NCI-H1105 (cell line): ENCODE measurements around the gene LGI4.
"Not testable (repeated sequence)": the region's sequence is repeated elsewhere in the genome, so short reads cannot be mapped to it uniquely, and the experiment has no call there.

Experiments
- DNase-seq: peaks from one replicate; lab custom pipeline; 2025; lab: John Stamatoyannopoulos, UW

LGI4 gene

GRCh38 chr19:35105411-35106290, 29.2 kb downstream of the LGI4 start:
- no peak for DNase-seq

GRCh38 chr19:35105047-35105410, 29.8 kb downstream of the LGI4 start:
- no peak for DNase-seq

GRCh38 chr19:35104361-35104760, 30.5 kb downstream of the LGI4 start:
- DNase-seq: no peak

GRCh38 chr19:35103614-35104013, 31.2 kb downstream of the LGI4 start:
- DNase-seq: not testable (repeated sequence)

GRCh38 chr19:35101949-35102348, 32.9 kb downstream of the LGI4 start:
- not testable (repeated sequence) for DNase-seq

GRCh38 chr19:35100588-35101533, 34.0 kb downstream of the LGI4 start:
- DNase-seq: no peak

- no peak for DNase-seq
Measured at GRCh38 chr19:35099897-35100275, 35.0 kb downstream of the LGI4 start.

- DNase-seq: no peak
Measured at GRCh38 chr19:35099155-35099896, 35.5 kb downstream of the LGI4 start.

GRCh38 chr19:35098413-35099049, 36.3 kb downstream of the LGI4 start:
- no peak for DNase-seq

GRCh38 chr19:35095667-35096368, 39.0 kb downstream of the LGI4 start:
- DNase-seq: no peak

GRCh38 chr19:35094656-35095055, 40.2 kb downstream of the LGI4 start:
- DNase-seq: no peak

- no peak for DNase-seq
Measured at GRCh38 chr19:35093941-35094647, 40.8 kb downstream of the LGI4 start.

- DNase-seq: no peak
Measured at GRCh38 chr19:35093430-35093829, 41.4 kb downstream of the LGI4 start.

GRCh38 chr19:35090506-35091214, 44.2 kb downstream of the LGI4 start:
- DNase-seq: peak; percentile 30

- DNase-seq: no peak
Measured at GRCh38 chr19:35090160-35090505, 44.7 kb downstream of the LGI4 start.

- no peak for DNase-seq
Measured at GRCh38 chr19:35089554-35089953, 45.3 kb downstream of the LGI4 start.

- DNase-seq: no peak
Measured at GRCh38 chr19:35088131-35088913, 46.5 kb downstream of the LGI4 start.

- DNase-seq: no peak
Measured at GRCh38 chr19:35087393-35087792, 47.5 kb downstream of the LGI4 start.

GRCh38 chr19:35086455-35086854, 48.4 kb downstream of the LGI4 start:
- no peak for DNase-seq
